ENCODE measurements around the gene ASNSD1. TPM values are rescaled to one million over a fixed set of nuclear protein-coding genes. Genes with fewer than 3 reads are reported as not detected.
A peak's percentile ranks its signal among the peaks of the same experiment; 100 is the strongest.

Gene ASNSD1
- total and polyA plus RNA-seq, 2 of the 13 experiments (the other 11 are each of a cell fraction or from before 2014, with no cell fraction given): 35.1 to 96.6 TPM

DNA sequence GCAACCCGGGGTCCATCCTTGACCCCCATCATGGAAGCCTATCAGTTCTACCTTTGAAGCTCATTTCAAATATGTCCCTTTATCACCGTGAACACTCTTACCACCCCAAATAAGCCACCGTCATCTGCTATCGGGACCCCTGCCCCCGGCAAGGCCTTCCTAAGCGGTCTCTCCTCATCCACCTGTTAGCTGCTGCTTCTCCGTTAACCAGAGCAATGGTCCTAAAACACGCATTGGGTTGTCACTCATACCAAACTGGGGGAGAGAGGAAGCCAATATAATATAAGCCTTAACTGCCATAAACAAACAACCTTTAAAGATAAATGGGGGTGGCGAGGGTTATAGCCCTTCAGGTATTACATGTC lies 680 bp downstream of the ASNSD1 start (continued):
- TF ChIP-seq THRA (CRISPR knock-in tag; IDR thresholded peaks at IDR 0.05; ENCODE audit: borderline replicate concordance): no peak

DNA sequence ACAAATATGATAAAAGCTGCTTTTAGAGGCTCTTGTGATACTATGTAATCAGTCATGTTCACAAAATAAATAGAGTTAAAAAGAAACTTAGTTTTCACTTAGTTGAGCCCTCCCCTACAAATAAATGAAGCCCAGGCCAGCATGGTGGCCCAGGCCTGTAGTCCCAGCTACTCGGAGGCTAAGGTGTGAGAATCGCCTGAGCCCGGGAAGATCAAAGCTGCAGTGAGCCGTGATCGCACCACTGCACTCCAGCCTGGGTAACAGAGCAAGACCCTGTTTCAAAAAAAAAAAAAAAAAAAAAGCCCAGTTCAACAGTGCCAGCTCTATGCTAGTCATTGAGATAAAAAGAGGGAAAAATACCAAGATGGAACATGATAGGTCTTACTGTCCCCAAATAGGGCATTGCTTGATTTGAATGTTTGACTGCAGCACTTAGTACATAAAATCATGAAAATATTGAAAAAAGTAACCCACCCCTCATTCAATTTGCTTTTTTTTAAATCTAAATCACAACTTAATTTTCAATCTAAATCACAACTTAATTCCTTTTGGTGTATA lies 1.5 kb downstream of the ASNSD1 start:
- no TSS peak for BruUV-seq (replicated peaks)
- no peak for DNase-seq (ENCODE audit: low spot score)
- peak overlapping the region; percentile 88 for H3K4me2 ChIP-seq (ENCODE audit: low read depth, low read length)
- intact Hi-C loops (cut with micrococcal nuclease; ENCODE audit: unreplicated experiment): no loop called here
- 53% methylated on average over 5 of the region's 5 CpGs for WGBS (ENCODE audit: low lambda C conversion rate)
- no peak overlapping the region for H2AFZ ChIP-seq (ENCODE audit: low read length)
- peak overlapping the region; percentile 73 for H3K27ac ChIP-seq (ENCODE audit: extremely low read length, insufficient read depth, low read length)
- peak overlapping the region; percentile 67 to 99 (median 93) for H3K4me3 ChIP-seq (replicated peaks in 1 of 3; ENCODE audit: insufficient read depth in 1 of 3, low read depth in 2 of 3, low read length in 3 of 3)
- peaks cover 4 to 22% of the 10 kb centered on the region in 2 experiments; a peak in 4 of 5 replicates for H3K36me3 ChIP-seq (replicated peaks in 1 of 2; ENCODE audit: control insufficient read depth in 1 of 2, insufficient read depth in 2 of 2, low read length in 2 of 2)
- H3K4me1 ChIP-seq (ENCODE audit: insufficient read depth, low read length): peaks cover 48% of the 10 kb centered on the region
- no peaks in the 10 kb centered on the region; a peak in 1 of 5 replicates for H3K27me3 ChIP-seq (ENCODE audit: control insufficient read depth in 1 of 2, insufficient read depth in 2 of 2, low read length in 2 of 2)
- FAIRE-seq: no peak
- peak; percentile 18 for ATAC-seq
- peaks cover 36% of the 10 kb centered on the region for H3K79me2 ChIP-seq (ENCODE audit: insufficient read depth, low read length)
- peak; percentile 22; the same call in 1 of the 2 replicates for TF ChIP-seq TCF7 (IDR thresholded peaks at IDR 0.05; ENCODE audit: low read depth)
- no peak for TF ChIP-seq MAZ (IDR thresholded peaks at IDR 0.05; ENCODE audit: borderline replicate concordance, low read depth, low read length)
- TF ChIP-seq MAZ (CRISPR knock-in tag; IDR thresholded peaks at IDR 0.05; ENCODE audit: low read depth): no peak
- TF ChIP-seq ZNF784 (CRISPR knock-in tag; IDR thresholded peaks at IDR 0.05; ENCODE audit: borderline replicate concordance): 0 out of 2 replicates have a peak, but pooled peaks have one; percentile 15
- no peak for TF ChIP-seq ISX (CRISPR knock-in tag; conservative IDR thresholded peaks at IDR 0.05)
- TF ChIP-seq HNF1B (CRISPR knock-in tag; IDR thresholded peaks at IDR 0.05): no peak
- TF ChIP-seq, protein P1, sequence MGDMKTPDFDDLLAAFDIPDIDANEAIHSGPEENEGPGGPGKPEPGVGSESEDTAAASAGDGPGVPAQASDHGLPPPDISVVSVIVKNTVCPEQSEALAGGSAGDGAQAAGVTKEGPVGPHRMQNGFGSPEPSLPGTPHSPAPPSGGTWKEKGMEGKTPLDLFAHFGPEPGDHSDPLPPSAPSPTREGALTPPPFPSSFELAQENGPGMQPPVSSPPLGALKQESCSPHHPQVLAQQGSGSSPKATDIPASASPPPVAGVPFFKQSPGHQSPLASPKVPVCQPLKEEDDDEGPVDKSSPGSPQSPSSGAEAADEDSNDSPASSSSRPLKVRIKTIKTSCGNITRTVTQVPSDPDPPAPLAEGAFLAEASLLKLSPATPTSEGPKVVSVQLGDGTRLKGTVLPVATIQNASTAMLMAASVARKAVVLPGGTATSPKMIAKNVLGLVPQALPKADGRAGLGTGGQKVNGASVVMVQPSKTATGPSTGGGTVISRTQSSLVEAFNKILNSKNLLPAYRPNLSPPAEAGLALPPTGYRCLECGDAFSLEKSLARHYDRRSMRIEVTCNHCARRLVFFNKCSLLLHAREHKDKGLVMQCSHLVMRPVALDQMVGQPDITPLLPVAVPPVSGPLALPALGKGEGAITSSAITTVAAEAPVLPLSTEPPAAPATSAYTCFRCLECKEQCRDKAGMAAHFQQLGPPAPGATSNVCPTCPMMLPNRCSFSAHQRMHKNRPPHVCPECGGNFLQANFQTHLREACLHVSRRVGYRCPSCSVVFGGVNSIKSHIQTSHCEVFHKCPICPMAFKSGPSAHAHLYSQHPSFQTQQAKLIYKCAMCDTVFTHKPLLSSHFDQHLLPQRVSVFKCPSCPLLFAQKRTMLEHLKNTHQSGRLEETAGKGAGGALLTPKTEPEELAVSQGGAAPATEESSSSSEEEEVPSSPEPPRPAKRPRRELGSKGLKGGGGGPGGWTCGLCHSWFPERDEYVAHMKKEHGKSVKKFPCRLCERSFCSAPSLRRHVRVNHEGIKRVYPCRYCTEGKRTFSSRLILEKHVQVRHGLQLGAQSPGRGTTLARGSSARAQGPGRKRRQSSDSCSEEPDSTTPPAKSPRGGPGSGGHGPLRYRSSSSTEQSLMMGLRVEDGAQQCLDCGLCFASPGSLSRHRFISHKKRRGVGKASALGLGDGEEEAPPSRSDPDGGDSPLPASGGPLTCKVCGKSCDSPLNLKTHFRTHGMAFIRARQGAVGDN (CRISPR knock-in tag; IDR thresholded peaks at IDR 0.05): 0 out of 2 replicates have a peak, but pooled peaks have one; percentile 19
- no peak for TF ChIP-seq PTBP1 (IDR thresholded peaks at IDR 0.05; ENCODE audit: low read depth, low read length, poor library complexity, severe bottlenecking)
- no peaks in the 10 kb centered on the region for H4K20me1 ChIP-seq (ENCODE audit: insufficient read depth, low read length)
- in situ Hi-C loops (cut with HindIII; ENCODE audit: extremely low pct_ligation_motif_present, low pct_unique_long_range_greater_than_20kb): loop anchor here (25.0 kb wide), 1 partner anchor 400 kb away; the partner anchor contains the start of gene MSTN
- no peaks in the 10 kb centered on the region for H3K9me3 ChIP-seq (ENCODE audit: low read length)
- CTCF ChIA-PET (ENCODE audit: low intra/inter-chr PET ratio, low total read pairs): interaction anchor here (3.8 kb wide), 1 partner anchor 35 kb away, joined by 64 read pairs; no protein-coding TSS in a partner anchor
- H3K9ac ChIP-seq (ENCODE audit: insufficient read depth, low read depth, low read length): peak overlapping the region; percentile 99
- POLR2A ChIA-PET: interaction anchor here (1.1 to 3.3 kb wide), 4 partner anchors 13 to 100 kb away, joined by 3 to 25 read pairs (median 4); partner anchors contain the start of genes ANKAR, OSGEPL1 and SLC40A1

Data from HepG2 (cell line).